Natural killer cell (primary cell): ENCODE measurements around the gene MINDY2. TPM values are rescaled to one million over a fixed set of nuclear protein-coding genes. Genes with fewer than 3 reads are reported as not detected.

Experiments used
- ATAC-seq, 3 donors: fragments of 150-1000 bp in 2 of 3; fragments of 200-7000 bp in 1 of 3; cut with Tn5 transposase; 1 replicate in 1 of 3; 2 replicates in 2 of 3; pipeline ENCODE4 v1.10.0; 2021; ENCODE audit warnings: mild to moderate bottlenecking in 2 of 3, moderate library complexity in 2 of 3
- DNase-seq, 2 donors: peaks; one replicate each; pipeline versions ENCODE4 v3.0.0 to v3.0.0-alpha.2; 2013 to 2021; ENCODE audit warnings: mixed read lengths in 1 of 2
- H3K27ac ChIP-seq: one replicate; pipeline ENCODE4 v1.5.1; 2013; ENCODE audit warnings: mild to moderate bottlenecking, low read length
- H3K27me3 ChIP-seq: one replicate; pipeline ENCODE4 v1.6.1; 2013; ENCODE audit warnings: low read length; ENCODE audit not compliant: control insufficient read depth, insufficient read depth
- H3K36me3 ChIP-seq: one replicate; pipeline ENCODE4 v1.6.1; 2013; ENCODE audit warnings: low read length; ENCODE audit not compliant: control insufficient read depth, insufficient read depth
- H3K4me1 ChIP-seq: one replicate; pipeline ENCODE4 v1.6.1; 2013; ENCODE audit warnings: low read length; ENCODE audit not compliant: control insufficient read depth, insufficient read depth
- H3K4me3 ChIP-seq: one replicate; pipeline ENCODE4 v1.5.1; 2013; ENCODE audit warnings: low read length
- H3K9me3 ChIP-seq: one replicate; pipeline ENCODE4 v1.6.1; 2013; ENCODE audit warnings: low read length; ENCODE audit not compliant: control insufficient read depth, insufficient read depth
- H3K27ac Mint-ChIP-seq, 2 donors: one replicate each; pipeline ENCODE4 v1.8.0; 2022; ENCODE audit warnings: mild to moderate bottlenecking in 2 of 2, mixed read lengths in 2 of 2, moderate library complexity in 1 of 2
- H3K27me3 Mint-ChIP-seq, 2 donors: one replicate each; pipeline ENCODE4 v1.8.0; 2022; ENCODE audit warnings: low read depth in 2 of 2, mixed read lengths in 2 of 2
- H3K36me3 Mint-ChIP-seq: one replicate; pipeline ENCODE4 v1.8.0; 2022; ENCODE audit warnings: mixed read lengths
- H3K4me1 Mint-ChIP-seq, 2 donors: one replicate each; pipeline ENCODE4 v1.8.0; 2022; ENCODE audit warnings: mixed read lengths in 2 of 2
- H3K4me3 Mint-ChIP-seq: one replicate; pipeline ENCODE4 v1.8.0; 2022; ENCODE audit warnings: mild to moderate bottlenecking, moderate library complexity, mixed read lengths
- H3K9me3 Mint-ChIP-seq, 2 donors: one replicate each; pipeline ENCODE4 v1.8.0; 2022; ENCODE audit warnings: mixed read lengths in 2 of 2
- CTCF ChIP-seq: fragments of 200-600 bp; IDR thresholded peaks from one replicate; pipeline ENCODE4 v1.8.0; 2022; ENCODE audit warnings: antibody characterized with exemption
- WGBS: methylation state at CpG from one replicate; pipeline ENCODE4 v1.1.7; 2013; ENCODE audit warnings: missing lambda C conversion rate; ENCODE audit not compliant: insufficient coverage; 5-methylcytosine and 5-hydroxymethylcytosine counted together
- intact Hi-C: fragments of 100-400 bp; cut with micrococcal nuclease; formaldehyde crosslinking; loops from one replicate; pipeline ENCODE4 v1.14.2; 2022
- total RNA-seq, 4 donors: library from RNA; stranded (reverse); fragments of 120-200 nt in 1 of 4; gene quantifications; one replicate each; pipeline versions ENCODE4 v1.2.3 to v1.2.4, GENCODE V29; 2013 to 2022

The MINDY2 gene
- total RNA-seq, 3 donors from 2014 or later (not counting 1 experiment from before 2014, with no cell fraction given): 16.3 to 18.7 (median 18.3) TPM

- WGBS: under 1% methylated on average over 81 of the region's 81 CpGs
- Histone ChIP-seq H3K4me1 (peaks cover 13% of the 10 kb centered on the region), H3K27ac (peak overlapping the region; percentile 97), H3K9me3 (no peaks in the 10 kb centered on the region), H3K27me3 (no peaks in the 10 kb centered on the region), H3K36me3 (no peaks in the 10 kb centered on the region), H3K4me3 (peak overlapping the region; percentile 100)
- Mint-ChIP-seq H3K36me3 (no peaks in the 10 kb centered on the region), H3K27ac (peak overlapping the region; percentile 94 to 97), H3K27me3 (no peaks in the 10 kb centered on the region), H3K4me1 (peaks cover 46 to 47% of the 10 kb centered on the region in 2 donors), H3K4me3 (peak overlapping the region; percentile 98), H3K9me3 (no peaks in the 10 kb centered on the region)
- ATAC-seq (peak; percentile 22 to 41 (median 31)), DNase-seq (peak; percentile 49 to 64)
- no peak for TF ChIP-seq CTCF
- intact Hi-C loops: loop anchor here (2.0 kb wide), 3 partner anchors 22 to 140 kb away; partner anchors contain the start of gene MINDY2
Observed at GRCh38 chr15:58748852-58749531, 22.1 kb upstream of the MINDY2 start.

- peak within 1 kb of the TSS; percentile 100 for H3K4me3 ChIP-seq
- under 1% methylated on average over 62 of the region's 62 CpGs for WGBS
- no peaks in the 10 kb centered on the region for H3K27me3 ChIP-seq
- Mint-ChIP-seq H3K27ac (peak within 1 kb of the TSS; percentile 94 to 97), H3K4me3 (peak within 1 kb of the TSS; percentile 98), H3K9me3 (no peaks in the 10 kb centered on the region), H3K27me3 (no peaks in the 10 kb centered on the region), H3K4me1 (peaks cover 43 to 45% of the 10 kb centered on the region in 2 donors), H3K36me3 (no peaks in the 10 kb centered on the region)
- intact Hi-C loops: loop anchor here (2.0 to 10.0 kb wide), 4 partner anchors 21 to 275 kb away; partner anchors contain the start of gene MINDY2
- TF ChIP-seq CTCF: no peak
- no peaks in the 10 kb centered on the region for H3K36me3 ChIP-seq
- ATAC-seq (peak; percentile 88 to 97 (median 92)), DNase-seq (peak; percentile 90 to 98)
- peaks cover 13% of the 10 kb centered on the region for H3K4me1 ChIP-seq
- peak within 1 kb of the TSS; percentile 97 for H3K27ac ChIP-seq
- no peaks in the 10 kb centered on the region for H3K9me3 ChIP-seq
Observed at GRCh38 chr15:58749532-58750337, 21.4 kb upstream of the MINDY2 start, which contains the start of gene ADAM10. Gene ADAM10, minus strand, starts transcription at chr15:58749707. Its CDS starts 173 bp downstream, at chr15:58749534.

DNA sequence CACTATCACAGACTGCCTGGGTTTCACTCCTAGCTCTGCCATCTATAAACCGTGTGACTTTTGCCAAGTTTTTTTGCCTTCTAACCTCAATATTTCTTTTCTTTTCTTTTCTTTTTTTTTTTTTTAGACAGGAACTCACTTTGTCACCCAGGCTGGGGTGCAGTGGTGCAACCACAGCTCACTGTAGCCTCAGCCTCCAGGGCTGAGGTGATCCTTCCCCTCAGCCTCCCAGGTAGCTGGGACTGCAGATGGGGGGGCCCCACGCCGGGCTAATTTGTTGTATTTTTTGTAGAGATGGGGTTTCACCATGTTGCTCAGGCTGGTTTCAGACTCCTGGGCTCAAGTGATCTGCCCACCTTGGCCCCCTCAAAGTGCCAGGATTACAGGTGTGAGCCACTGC lies 18.4 kb upstream of the MINDY2 start:
- Histone ChIP-seq H3K27me3 (no peaks in the 10 kb centered on the region), H3K4me3 (no peak overlapping the region), H3K36me3 (no peaks in the 10 kb centered on the region), H3K9me3 (no peaks in the 10 kb centered on the region), H3K4me1 (peaks cover 8% of the 10 kb centered on the region), H3K27ac (no peak overlapping the region)
- Mint-ChIP-seq H3K27ac (no peak overlapping the region), H3K4me1 (peaks cover 20 to 25% of the 10 kb centered on the region in 2 donors), H3K9me3 (no peaks in the 10 kb centered on the region), H3K4me3 (no peak overlapping the region), H3K36me3 (no peaks in the 10 kb centered on the region), H3K27me3 (no peaks in the 10 kb centered on the region)
- no peak for TF ChIP-seq CTCF
- WGBS: 31% methylated on average over 2 of the region's 3 CpGs
- no peak for DNase-seq
- no peak for ATAC-seq
- intact Hi-C loops: loop anchor here (10.0 kb wide), 1 partner anchor 278 kb away; no protein-coding TSS in a partner anchor
